GM21825 (cell line): ENCODE results near the gene RCOR1.
"Not testable (repeated sequence)": the region's sequence is repeated elsewhere in the genome, so short reads cannot be mapped to it uniquely, and the experiment has no call there.

Experiments
- ATAC-seq: cut with Tn5 transposase; IDR thresholded peaks from one replicate; pipeline ENCODE4 v1.9.1; 2021; ENCODE audit warnings: mild to moderate bottlenecking, moderate library complexity; ENCODE audit not compliant: unreplicated experiment

The RCOR1 gene

GRCh38 chr14:102738373-102739189 lies 146.1 kb downstream of the RCOR1 start:
- no peak for ATAC-seq

GRCh38 chr14:102739190-102739469 lies 146.7 kb downstream of the RCOR1 start:
- ATAC-seq, result no peak

- ATAC-seq, result no peak
Measured at GRCh38 chr14:102746634-102747438, 154.4 kb downstream of the RCOR1 start.

- ATAC-seq, result no peak
Measured at GRCh38 chr14:102748806-102749205, 156.4 kb downstream of the RCOR1 start.

- no peak for ATAC-seq
Measured at GRCh38 chr14:102749393-102750305, 157.2 kb downstream of the RCOR1 start.

GRCh38 chr14:102750376-102750775 lies 157.9 kb downstream of the RCOR1 start:
- no peak for ATAC-seq

GRCh38 chr14:102751088-102751487 lies 158.6 kb downstream of the RCOR1 start:
- ATAC-seq, result no peak

- ATAC-seq, result no peak
Measured at GRCh38 chr14:102752239-102752847, 159.9 kb downstream of the RCOR1 start.

- ATAC-seq, result no peak
Measured at GRCh38 chr14:102754370-102755262, 162.2 kb downstream of the RCOR1 start.

- ATAC-seq, result no peak
Measured at GRCh38 chr14:102757646-102758045, 165.2 kb downstream of the RCOR1 start.

- ATAC-seq, result no peak
Measured at GRCh38 chr14:102758087-102758486, 165.6 kb downstream of the RCOR1 start.

- no peak for ATAC-seq
Measured at GRCh38 chr14:102759456-102760187, 167.2 kb downstream of the RCOR1 start.

- no peak for ATAC-seq
Measured at GRCh38 chr14:102760496-102761193, 168.2 kb downstream of the RCOR1 start.

GRCh38 chr14:102761206-102761605 lies 168.8 kb downstream of the RCOR1 start:
- no peak for ATAC-seq

GRCh38 chr14:102764220-102764671 lies 171.8 kb downstream of the RCOR1 start:
- ATAC-seq, result peak; percentile 51

GRCh38 chr14:102765770-102766169 lies 173.3 kb downstream of the RCOR1 start:
- not testable (repeated sequence) for ATAC-seq

GRCh38 chr14:102768223-102769048 lies 176.0 kb downstream of the RCOR1 start:
- peak; percentile 49 for ATAC-seq

- ATAC-seq, result no peak
Measured at GRCh38 chr14:102769049-102769327, 176.5 kb downstream of the RCOR1 start.
